Activated naive CD8-positive, alpha-beta T cell (primary cell): ENCODE measurements around the gene PAK4.
"Not testable (repeated sequence)": the region's sequence is repeated elsewhere in the genome, so short reads cannot be mapped to it uniquely, and the experiment has no call there.

ENCODE experiments used
- H3K27ac Mint-ChIP-seq: one replicate; pipeline ENCODE4 v1.8.0; 2021; ENCODE audit warnings: mixed read lengths
- H3K27me3 Mint-ChIP-seq: one replicate; pipeline ENCODE4 v1.8.0; 2021; ENCODE audit warnings: mixed read lengths
- H3K36me3 Mint-ChIP-seq: one replicate; pipeline ENCODE4 v1.8.0; 2021; ENCODE audit warnings: mixed read lengths
- H3K4me1 Mint-ChIP-seq: one replicate; pipeline ENCODE4 v1.8.0; 2021; ENCODE audit warnings: low read depth, mixed read lengths
- H3K4me3 Mint-ChIP-seq: one replicate; pipeline ENCODE4 v1.8.0; 2021; ENCODE audit warnings: mild to moderate bottlenecking, mixed read lengths
- H3K9me3 Mint-ChIP-seq: one replicate; pipeline ENCODE4 v1.8.0; 2021; ENCODE audit warnings: low read depth, mixed read lengths

The PAK4 gene

DNA sequence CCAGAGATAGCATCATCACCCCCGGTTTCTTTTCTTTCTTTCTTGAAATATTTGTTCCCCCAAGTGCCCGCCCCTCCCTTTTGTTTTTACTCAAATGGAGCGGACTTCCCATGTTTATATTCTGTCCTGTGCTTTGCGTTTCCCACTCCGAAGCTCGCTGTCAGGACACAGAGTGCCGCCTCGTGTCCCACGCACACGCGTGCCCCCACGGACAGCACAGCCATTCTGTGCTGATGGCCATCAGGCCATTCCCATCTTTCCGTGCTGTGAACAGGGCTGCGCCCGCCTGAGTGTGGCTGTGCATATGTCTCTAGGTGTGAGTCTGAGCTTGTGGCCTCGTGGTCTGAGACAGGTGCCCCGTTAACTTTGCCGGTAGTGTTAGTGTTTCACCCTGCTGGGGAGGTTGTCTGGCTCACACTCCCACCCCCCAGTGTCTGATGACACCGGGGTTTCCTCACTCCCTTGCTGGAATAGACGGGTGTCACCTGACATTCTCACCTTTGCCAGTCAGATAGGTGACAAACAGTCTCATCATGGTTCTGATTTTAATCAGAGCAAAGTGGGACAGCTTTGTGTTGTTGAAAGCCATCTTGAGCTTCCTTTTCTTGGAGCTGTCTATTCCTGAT is 6.9 kb downstream of the PAK4 start:
- no peaks in the 10 kb centered on the region for H3K9me3 Mint-ChIP-seq
- no peak overlapping the region for H3K27ac Mint-ChIP-seq
- H3K27me3 Mint-ChIP-seq = no peaks in the 10 kb centered on the region
- peaks cover 31% of the 10 kb centered on the region for H3K4me1 Mint-ChIP-seq
- H3K4me3 Mint-ChIP-seq = no peak overlapping the region
- peaks cover 2% of the 10 kb centered on the region for H3K36me3 Mint-ChIP-seq

DNA sequence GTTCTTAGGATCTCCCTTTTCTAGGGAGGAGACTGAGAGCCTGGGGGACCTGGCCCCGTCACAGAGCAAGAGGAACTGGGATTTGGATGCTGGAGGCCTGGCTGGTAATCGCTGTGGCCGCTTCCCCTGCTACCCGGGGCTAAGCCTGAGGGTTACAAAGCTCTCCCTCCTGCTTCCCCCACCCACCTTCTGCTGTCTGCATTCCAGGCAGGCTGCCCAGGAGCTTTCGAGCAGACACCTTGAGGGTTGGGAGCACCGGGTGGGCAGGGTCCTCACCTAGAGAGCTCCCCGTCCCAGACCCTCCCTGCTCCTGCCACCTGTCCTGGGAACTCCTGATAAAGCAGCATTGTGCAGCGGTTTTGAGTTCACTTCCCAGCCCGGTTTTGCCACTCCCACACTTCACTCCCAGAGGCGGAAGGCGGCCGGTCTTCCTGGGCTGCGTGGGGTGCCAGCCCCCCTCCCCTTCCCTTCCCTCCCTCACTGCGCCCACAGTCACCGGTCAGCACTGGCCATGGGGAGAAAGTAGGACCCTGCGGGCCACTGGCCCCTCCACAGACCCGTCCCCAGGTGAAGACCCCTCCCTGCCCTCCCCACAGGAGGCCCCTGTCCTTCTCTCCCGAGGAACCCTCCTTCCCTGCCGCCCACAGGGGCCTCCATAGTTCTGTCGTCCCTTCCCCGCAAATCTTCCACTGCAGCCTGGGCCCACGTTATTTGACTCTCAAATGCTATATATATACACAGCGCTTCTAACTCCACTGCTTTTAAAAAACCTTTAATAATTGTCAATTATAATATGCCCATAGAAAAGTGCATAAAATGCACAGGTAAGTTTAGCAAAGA is 8.1 kb downstream of the PAK4 start:
- Mint-ChIP-seq H3K4me1 (peaks cover 30% of the 10 kb centered on the region), H3K4me3 (no peak overlapping the region), H3K27me3 (no peaks in the 10 kb centered on the region), H3K9me3 (no peaks in the 10 kb centered on the region), H3K27ac (no peak overlapping the region), H3K36me3 (peaks cover 2% of the 10 kb centered on the region)

DNA sequence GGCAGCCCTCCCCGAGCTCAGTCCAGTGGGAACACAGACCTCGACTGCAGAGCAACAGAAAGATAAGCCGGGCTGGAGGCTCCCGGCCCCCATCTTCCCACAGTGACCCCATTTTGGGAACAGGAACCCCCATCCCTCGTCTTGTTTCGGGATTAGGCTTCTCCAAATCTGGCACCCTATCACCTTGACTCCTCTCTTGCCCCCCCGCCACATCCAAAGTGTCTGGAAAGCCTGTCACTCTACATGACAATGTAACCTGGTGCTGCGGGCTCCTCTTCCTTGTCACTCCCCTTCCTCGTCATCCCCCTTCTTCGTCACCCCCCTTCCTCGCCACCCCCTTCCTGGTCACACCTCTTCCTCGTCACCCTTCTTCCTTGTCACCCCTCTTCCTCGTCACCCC is 10.1 kb downstream of the PAK4 start:
- no peak overlapping the region for H3K27ac Mint-ChIP-seq

DNA sequence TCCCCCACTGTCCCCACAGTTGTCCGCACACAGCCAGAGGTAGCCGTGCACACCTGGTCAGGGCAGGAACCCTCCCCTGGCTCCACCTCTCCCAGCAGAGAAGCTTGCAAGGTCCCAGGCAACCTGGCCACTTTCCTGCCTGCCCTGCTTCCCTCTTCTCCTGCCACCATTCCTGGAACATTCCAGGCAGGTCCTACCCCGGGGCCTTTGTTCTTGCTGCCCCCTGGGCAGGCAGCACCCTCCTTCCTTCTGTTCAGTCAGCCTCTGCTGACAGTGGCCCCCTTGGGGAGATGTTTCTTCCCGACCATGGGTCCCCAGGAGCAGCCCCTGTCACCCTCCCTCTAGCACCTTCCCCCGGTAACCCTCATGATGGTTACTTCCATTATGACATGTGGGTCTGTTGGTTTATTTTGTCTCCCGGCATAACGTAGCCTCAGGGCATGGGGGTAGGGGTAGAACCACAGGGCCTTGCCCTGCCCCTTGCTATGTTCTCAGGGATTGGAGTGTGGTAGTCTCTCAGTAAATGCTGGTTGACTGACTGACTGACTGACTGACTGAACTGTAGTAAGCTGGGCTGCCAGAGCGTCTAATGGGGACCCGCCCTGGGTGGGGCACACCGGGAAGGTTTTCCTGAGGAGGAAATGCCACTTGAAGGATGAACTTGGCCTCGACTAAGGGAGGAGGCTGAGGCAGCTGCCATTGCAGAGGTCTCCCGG is 10.8 kb downstream of the PAK4 start:
- Mint-ChIP-seq H3K9me3 (no peaks in the 10 kb centered on the region), H3K27ac (no peak overlapping the region), H3K4me3 (no peak overlapping the region), H3K36me3 (peaks cover 2% of the 10 kb centered on the region), H3K27me3 (no peaks in the 10 kb centered on the region), H3K4me1 (peaks cover 19% of the 10 kb centered on the region)

More for the DNA sequence above, 10.1 kb downstream of the PAK4 start:
- Mint-ChIP-seq H3K4me3 (no peak overlapping the region), H3K27me3 (no peaks in the 10 kb centered on the region), H3K9me3 (no peaks in the 10 kb centered on the region), H3K4me1 (peaks cover 23% of the 10 kb centered on the region), H3K36me3 (peaks cover 2% of the 10 kb centered on the region)

DNA sequence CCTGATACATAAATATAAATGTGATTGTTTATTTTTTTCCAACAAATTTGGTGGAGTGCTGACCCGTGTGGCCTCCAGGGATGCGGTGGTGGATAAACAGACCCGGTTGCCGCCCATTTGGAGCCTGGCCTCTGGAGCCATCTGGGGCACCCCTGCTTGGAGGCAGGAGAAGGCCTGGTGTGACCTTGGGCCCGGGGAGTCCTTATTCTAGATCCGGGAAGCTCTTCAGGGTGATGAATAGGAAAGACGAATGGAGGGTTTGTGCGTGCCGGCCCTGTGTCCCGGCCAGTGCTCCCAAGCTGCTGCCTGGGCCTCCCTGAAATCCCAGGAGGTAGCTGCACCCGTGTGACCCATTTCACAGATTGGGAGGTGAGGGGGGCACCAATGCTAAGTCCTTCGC is 11.5 kb downstream of the PAK4 start:
- Mint-ChIP-seq H3K36me3 (peaks cover 2% of the 10 kb centered on the region), H3K27me3 (no peaks in the 10 kb centered on the region), H3K9me3 (no peaks in the 10 kb centered on the region), H3K4me1 (peaks cover 17% of the 10 kb centered on the region), H3K27ac (no peak overlapping the region), H3K4me3 (no peak overlapping the region)

DNA sequence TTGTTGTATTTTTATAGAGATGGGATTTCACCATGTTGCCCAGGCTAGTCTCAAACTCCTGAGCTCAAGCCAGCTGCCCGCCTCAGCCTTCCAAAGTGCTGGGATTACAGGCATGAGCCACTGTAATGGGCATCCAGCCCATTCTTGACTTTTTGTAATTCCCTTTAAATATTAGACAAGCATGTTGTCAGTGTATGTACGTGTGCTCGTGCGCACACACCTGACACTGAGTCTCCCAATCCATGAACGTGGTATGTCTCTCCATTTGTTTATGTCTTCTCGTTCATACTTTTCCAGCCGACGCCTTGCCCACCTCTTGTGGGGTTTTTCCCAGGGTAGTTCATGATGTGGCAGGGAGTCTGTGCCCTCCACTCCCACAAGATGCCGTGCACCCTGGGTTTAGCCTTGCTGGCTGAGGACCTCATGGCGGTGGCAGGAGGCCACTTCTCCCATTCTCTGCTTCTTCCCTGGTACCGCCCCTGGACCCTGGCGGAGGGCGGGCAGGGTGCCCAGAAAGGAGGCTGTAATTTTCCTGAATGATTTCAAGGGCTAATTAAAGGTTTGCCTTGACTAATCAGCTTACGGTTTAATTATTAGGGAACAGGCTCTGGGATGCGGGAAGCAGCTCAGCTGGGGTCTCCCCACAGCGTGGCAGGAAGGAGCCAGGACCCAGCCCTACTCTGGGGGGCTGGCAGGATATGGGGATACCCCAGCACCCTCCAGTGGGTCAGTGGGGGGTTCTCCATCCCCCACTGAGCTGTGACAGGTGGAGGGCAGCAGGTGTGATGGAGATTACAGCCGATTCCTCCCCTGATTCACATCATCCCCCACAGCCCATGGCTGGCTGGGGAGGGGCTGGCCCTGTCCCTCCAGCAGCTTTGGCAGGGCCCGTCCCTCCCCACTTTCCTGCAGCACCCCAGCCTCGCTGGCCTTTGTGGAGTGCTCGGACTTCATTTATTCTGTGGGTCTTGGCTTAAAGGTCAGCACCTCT is 12.9 kb downstream of the PAK4 start:
- Mint-ChIP-seq H3K4me1 (peaks cover 12% of the 10 kb centered on the region), H3K4me3 (no peak overlapping the region), H3K27me3 (no peaks in the 10 kb centered on the region)

DNA sequence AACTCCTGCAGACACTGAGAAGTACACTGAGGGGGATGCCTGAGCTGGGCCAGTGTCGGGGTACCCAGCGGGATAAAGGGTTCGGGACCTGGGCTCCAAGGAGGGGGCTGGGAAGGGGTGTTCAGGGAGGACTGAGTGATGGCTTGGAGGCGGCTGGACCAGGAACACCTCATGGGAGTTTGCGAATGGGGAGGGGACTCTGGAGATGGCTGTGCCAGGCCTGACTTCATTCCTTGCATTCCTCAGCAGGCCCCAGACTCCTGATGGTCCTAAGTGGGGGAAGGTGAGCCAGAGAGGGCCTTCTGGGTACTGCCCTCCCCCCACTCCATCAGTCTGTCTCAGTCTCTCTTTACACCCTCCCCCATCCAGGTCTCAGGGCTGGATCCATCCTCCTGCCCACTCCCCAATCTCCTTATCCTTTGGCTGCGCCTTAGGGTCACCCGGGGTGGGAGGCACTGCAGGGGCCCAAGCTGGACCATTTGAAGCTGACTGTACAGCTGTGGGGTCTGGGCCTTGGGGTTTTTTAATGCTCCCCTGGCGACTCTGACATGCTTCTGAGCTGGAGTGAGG is 13.8 kb downstream of the PAK4 start:
- peaks cover 2% of the 10 kb centered on the region for H3K36me3 Mint-ChIP-seq
- no peaks in the 10 kb centered on the region for H3K27me3 Mint-ChIP-seq
- H3K4me1 Mint-ChIP-seq = peaks cover 12% of the 10 kb centered on the region
- no peak overlapping the region for H3K27ac Mint-ChIP-seq
- no peaks in the 10 kb centered on the region for H3K9me3 Mint-ChIP-seq
- no peak overlapping the region for H3K4me3 Mint-ChIP-seq

More for the DNA sequence above, 12.9 kb downstream of the PAK4 start:
- Mint-ChIP-seq H3K9me3 (no peaks in the 10 kb centered on the region), H3K27ac (no peak overlapping the region), H3K36me3 (peaks cover 2% of the 10 kb centered on the region)

DNA sequence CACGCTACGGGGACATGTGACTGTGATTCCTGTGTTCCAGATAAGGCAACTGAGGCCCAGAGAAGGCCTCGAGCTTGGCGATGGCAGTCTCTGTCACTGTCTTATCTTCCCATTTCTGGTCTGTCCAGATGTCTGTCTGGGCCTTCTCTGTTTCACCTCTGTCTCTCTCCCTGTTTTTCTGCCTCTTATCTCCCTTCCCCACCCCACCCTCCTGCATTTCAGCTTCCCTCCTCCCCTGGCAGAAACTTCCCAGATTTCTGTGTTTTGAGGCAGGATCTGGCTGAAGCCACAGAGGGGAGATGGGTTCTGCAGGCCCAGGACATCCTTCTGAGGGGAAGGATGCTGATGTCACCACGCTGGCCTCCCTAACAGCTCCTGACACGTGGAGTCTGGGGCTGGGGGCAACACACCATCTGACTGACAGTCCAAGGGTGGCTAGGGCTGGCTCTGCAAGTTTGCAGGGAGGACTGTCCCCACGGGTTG is 14.4 kb downstream of the PAK4 start:
- no peaks in the 10 kb centered on the region for H3K9me3 Mint-ChIP-seq
- no peaks in the 10 kb centered on the region for H3K27me3 Mint-ChIP-seq
- no peak overlapping the region for H3K4me3 Mint-ChIP-seq
- H3K4me1 Mint-ChIP-seq = peaks cover 15% of the 10 kb centered on the region
- peaks cover 2% of the 10 kb centered on the region for H3K36me3 Mint-ChIP-seq
- no peak overlapping the region for H3K27ac Mint-ChIP-seq

DNA sequence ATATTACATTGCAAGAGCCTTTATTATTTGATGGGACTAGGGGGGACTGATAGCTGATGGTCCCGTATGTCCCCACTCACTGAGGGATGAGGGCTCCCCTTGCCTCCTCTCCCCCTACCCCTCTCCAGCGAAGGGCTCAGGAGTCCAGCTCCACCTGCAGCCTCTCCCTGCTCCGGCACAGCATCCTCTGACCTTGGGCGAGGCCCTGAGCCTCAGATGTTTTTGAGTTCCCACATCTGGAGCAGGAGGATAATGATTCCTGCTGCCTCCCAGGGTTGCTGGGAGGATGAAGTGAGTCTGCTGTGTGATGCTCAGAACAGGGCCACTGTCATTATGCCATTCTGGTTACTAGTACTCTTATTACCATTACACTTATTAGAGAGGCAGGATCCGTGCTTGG is 15.0 kb downstream of the PAK4 start:
- Mint-ChIP-seq H3K27me3 (no peaks in the 10 kb centered on the region), H3K27ac (no peak overlapping the region), H3K4me1 (peaks cover 15% of the 10 kb centered on the region), H3K4me3 (no peak overlapping the region), H3K36me3 (peaks cover 2% of the 10 kb centered on the region), H3K9me3 (no peaks in the 10 kb centered on the region)

DNA sequence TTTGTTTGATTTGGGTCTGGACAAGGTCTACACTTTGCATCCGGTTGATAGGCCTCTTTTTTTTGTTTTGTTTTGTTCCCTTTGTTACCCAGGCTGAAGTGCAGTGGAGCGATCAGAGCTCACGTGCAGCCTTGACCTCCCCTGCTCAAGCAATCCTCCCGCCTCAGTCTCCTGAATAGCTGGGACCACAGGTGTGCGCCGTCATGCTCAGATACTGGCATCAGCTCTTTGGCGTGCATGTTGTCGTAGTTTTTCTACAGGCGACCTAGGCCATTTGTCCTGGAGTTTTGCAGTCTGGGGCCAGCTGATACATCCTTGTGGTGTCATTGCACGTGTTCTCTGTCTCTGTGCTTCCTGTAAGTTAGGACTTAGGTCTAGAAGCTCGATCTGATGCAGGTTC is 16.3 kb downstream of the PAK4 start:
- H3K27me3 Mint-ChIP-seq = no peaks in the 10 kb centered on the region
- peaks cover 2% of the 10 kb centered on the region for H3K36me3 Mint-ChIP-seq
- H3K9me3 Mint-ChIP-seq = no peaks in the 10 kb centered on the region
- H3K27ac Mint-ChIP-seq = no peak overlapping the region
- H3K4me3 Mint-ChIP-seq = no peak overlapping the region
- H3K4me1 Mint-ChIP-seq = peaks cover 14% of the 10 kb centered on the region

DNA sequence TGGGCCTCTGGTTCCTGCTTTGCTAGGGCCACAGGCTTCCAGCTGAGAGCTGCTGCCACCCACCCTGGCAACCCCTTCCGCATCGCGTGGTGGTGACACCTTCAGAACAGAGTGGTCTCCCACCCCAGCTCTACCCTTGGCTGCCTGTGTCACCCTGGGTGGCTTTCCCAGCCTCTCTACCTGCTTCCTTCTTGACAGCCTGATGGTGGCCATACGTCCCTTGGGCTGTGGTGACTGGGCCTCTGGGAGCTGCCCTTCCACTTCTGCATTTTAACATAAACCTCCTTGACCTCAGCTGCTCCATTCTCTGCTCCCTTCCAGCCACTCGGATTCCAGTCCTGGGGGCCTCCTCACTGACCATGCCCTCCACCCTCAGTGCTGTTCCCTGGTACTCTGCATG is 17.0 kb downstream of the PAK4 start:
- H3K27ac Mint-ChIP-seq = no peak overlapping the region
- no peaks in the 10 kb centered on the region for H3K27me3 Mint-ChIP-seq
- H3K4me3 Mint-ChIP-seq = no peak overlapping the region
- peaks cover 15% of the 10 kb centered on the region for H3K4me1 Mint-ChIP-seq
- H3K36me3 Mint-ChIP-seq = no peaks in the 10 kb centered on the region
- H3K9me3 Mint-ChIP-seq = no peaks in the 10 kb centered on the region

DNA sequence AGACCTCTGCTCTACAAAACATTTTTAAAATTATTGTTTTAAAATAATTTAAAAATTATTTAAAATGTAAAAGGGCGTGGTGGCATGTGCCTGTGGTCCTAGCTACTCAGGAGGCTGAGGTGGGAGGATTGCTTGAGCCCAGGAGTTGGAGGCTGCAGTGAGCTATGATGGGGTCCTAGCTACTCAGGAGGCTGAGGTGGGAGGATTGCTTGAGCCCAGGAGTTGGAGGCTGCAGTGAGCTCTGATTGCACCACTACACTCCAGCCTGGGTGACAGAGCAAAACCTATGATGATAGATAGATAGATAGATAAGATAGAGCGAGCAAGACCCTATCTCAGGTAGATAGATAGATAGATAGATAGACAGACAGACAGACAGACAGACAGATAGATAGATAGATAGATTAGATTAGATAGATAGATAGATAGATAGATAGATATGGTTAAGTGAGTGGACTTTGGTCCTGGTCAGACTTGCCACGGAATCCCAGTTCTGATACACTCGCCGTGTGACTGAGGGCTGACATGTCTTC is 18.2 kb downstream of the PAK4 start:
- not testable (repeated sequence) for H3K27me3 Mint-ChIP-seq, H3K27ac Mint-ChIP-seq, H3K9me3 Mint-ChIP-seq, H3K36me3 Mint-ChIP-seq, H3K4me3 Mint-ChIP-seq
- H3K4me1 Mint-ChIP-seq = peaks cover 15% of the 10 kb centered on the region

DNA sequence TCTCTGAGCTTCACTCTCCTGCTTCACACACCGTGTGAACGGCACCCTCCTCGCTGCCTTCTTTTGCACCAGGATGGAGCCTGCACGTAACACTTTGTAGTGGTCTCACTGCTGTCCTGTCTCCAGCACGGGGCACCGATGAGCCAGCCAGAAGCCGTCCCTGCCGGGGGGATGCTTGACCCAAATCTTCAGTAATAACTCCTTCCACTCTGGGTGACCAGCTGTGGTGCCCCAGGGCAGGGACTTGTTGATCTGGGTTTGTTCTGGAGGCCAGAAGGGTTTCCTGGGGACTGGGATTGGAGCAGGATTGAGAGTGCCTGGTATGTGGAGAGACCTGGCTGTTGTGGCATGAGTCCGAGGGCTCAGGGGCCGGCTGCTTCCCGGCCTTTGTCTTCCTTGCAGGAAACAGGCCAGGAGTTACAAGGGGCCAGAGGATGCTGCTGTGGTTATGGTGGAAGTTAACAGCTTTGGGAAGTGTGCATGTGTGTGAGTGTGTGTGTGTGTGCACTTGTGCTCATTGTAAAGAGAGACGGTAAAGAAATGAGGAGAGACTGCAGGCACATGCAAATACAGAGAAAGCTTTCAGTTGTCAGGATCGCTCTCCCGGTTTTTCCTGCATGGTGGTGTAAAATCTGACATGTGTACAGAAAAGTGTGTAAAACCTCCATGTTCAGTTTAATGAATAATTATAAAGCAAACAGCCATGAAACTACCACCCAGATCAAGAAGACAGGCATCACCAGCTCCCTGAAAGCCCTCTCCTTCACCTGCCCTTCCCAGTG is 18.9 kb downstream of the PAK4 start:
- H3K9me3 Mint-ChIP-seq = no peaks in the 10 kb centered on the region
- no peak overlapping the region for H3K4me3 Mint-ChIP-seq
- peaks cover 15% of the 10 kb centered on the region for H3K4me1 Mint-ChIP-seq
- H3K36me3 Mint-ChIP-seq = peaks cover 3% of the 10 kb centered on the region
- no peak overlapping the region for H3K27ac Mint-ChIP-seq
- H3K27me3 Mint-ChIP-seq = no peaks in the 10 kb centered on the region
